Keratinocyte (primary cell): ENCODE data around the gene DST. TPM values are rescaled to one million over a fixed set of nuclear protein-coding genes. Genes with fewer than 3 reads are reported as not detected.
A peak's percentile ranks its signal among the peaks of the same experiment; 100 is the strongest.

Source experiments
- DNase-seq: peaks from one replicate; pipeline ENCODE4 v3.0.0-alpha.2; 2011; ENCODE audit warnings: low read depth, missing footprints, low spot score
- FAIRE-seq: peaks from 2 replicates; lab custom pipeline; 2011; peaks lifted over from hg19 to GRCh38; lab: Jason Lieb, UNC
- H2AFZ ChIP-seq: 2 replicates; pipeline ENCODE4 v1.6.0; 2012; ENCODE audit warnings: low read length, control low read depth, inconsistent platforms; ENCODE audit not compliant: control insufficient read depth
- H3K27ac ChIP-seq: 2 replicates; pipeline ENCODE4 v1.5.1; 2011; ENCODE audit warnings: low read length; ENCODE audit not compliant: control insufficient read depth, insufficient read depth
- H3K27me3 ChIP-seq: 3 replicates; pipeline ENCODE4 v1.6.0; 2011; ENCODE audit warnings: low read length; ENCODE audit not compliant: control insufficient read depth, insufficient read depth; ENCODE audit errors: extremely low read depth
- H3K36me3 ChIP-seq, 2 experiments: 2 replicates in 1 of 2; 3 replicates in 1 of 2; pipeline ENCODE4 v1.5.1; 2011; ENCODE audit warnings: low read length in 2 of 2, mild to moderate bottlenecking in 1 of 2; ENCODE audit not compliant: control insufficient read depth in 2 of 2, insufficient read depth in 2 of 2; ENCODE audit errors: extremely low read depth in 1 of 2
- H3K4me1 ChIP-seq: 3 replicates; pipeline ENCODE4 v1.5.1; 2011; ENCODE audit warnings: low read length; ENCODE audit not compliant: control insufficient read depth, insufficient read depth; ENCODE audit errors: extremely low read depth
- H3K4me2 ChIP-seq: 3 replicates; pipeline ENCODE4 v1.6.0; 2011; ENCODE audit warnings: low read depth, low read length; ENCODE audit not compliant: control insufficient read depth, insufficient read depth; ENCODE audit errors: extremely low read depth
- H3K4me3 ChIP-seq, 3 experiments: fragments of 200-600 bp in 1 of 3; sonication (generic) in 1 of 3; 2 replicates in 2 of 3; 3 replicates in 1 of 3; pipeline ENCODE4 v1.5.1; 2011 to 2016; ENCODE audit warnings: low read length in 3 of 3, mild to moderate bottlenecking in 3 of 3, control low read depth in 2 of 3, inconsistent platforms in 1 of 3, low read depth in 1 of 3, mixed read lengths in 1 of 3, mixed run types in 1 of 3, moderate library complexity in 1 of 3; ENCODE audit not compliant: control insufficient read depth in 2 of 3, insufficient read depth in 2 of 3; ENCODE audit errors: extremely low read depth in 1 of 3
- H3K79me2 ChIP-seq: 2 replicates; pipeline ENCODE4 v1.6.0; 2012; ENCODE audit warnings: low read length; ENCODE audit not compliant: control insufficient read depth, insufficient read depth
- H3K9ac ChIP-seq: 3 replicates; pipeline ENCODE4 v1.6.0; 2011; ENCODE audit warnings: low read length; ENCODE audit not compliant: control insufficient read depth, insufficient read depth; ENCODE audit errors: extremely low read depth
- H3K9me1 ChIP-seq: 3 replicates; pipeline ENCODE4 v1.6.0; 2011; ENCODE audit warnings: low read length; ENCODE audit not compliant: control insufficient read depth, insufficient read depth; ENCODE audit errors: extremely low read depth
- H3K9me3 ChIP-seq: 2 replicates; pipeline ENCODE4 v1.5.1; 2012; ENCODE audit warnings: low read depth, low read length; ENCODE audit not compliant: control insufficient read depth
- H4K20me1 ChIP-seq: 3 replicates; pipeline ENCODE4 v1.6.0; 2011; ENCODE audit warnings: low read length; ENCODE audit not compliant: control insufficient read depth, insufficient read depth; ENCODE audit errors: extremely low read depth
- CTCF ChIP-seq, 3 experiments: IDR thresholded peaks in 1 of 3; conservative IDR thresholded peaks in 1 of 3; optimal IDR thresholded peaks in 1 of 3; 2 replicates in 2 of 3; 3 replicates in 1 of 3; pipeline versions ENCODE3 to v1.5.1; 2011; ENCODE audit warnings: low read length in 3 of 3, mild to moderate bottlenecking in 3 of 3, moderate library complexity in 2 of 3, control low read depth in 1 of 3, inconsistent platforms in 1 of 3; ENCODE audit not compliant: insufficient read depth in 2 of 3; ENCODE audit errors: extremely low read depth in 1 of 3
- EZH2 ChIP-seq: IDR thresholded peaks from one replicate; pipeline ENCODE4 v1.6.1; 2012; ENCODE audit warnings: inconsistent platforms, mild to moderate bottlenecking, low read length, moderate library complexity
- dilution Hi-C: fragments of 300-500 bp; cut with MboI; formaldehyde crosslinking; loops from one replicate; pipeline ENCODE4 v1.7.0; 2020; ENCODE audit warnings: low sequenced_read_pairs; ENCODE audit not compliant: extremely low pct_ligation_motif_present
- polyA plus RNA-seq, 5 experiments: library from polyadenylated mRNA; depleted of rRNA in 3 of 5; stranded (reverse) in 3 of 5; stranded (forward) in 1 of 5; unstranded in 1 of 5; fragments of >200 nt; gene quantifications; 1 replicate in 1 of 5; 2 replicates in 3 of 5; 3 replicates in 1 of 5; pipeline versions ENCODE4 v1.2.1 to v1.2.3, GENCODE V29; 2011 to 2012; ENCODE audit warnings: missing spikeins in 2 of 5, low read depth in 1 of 5, low replicate concordance in 1 of 5

DST gene
- polyA plus RNA-seq, 1 donor (not counting 4 experiments of a cell fraction or from before 2014, with no cell fraction given): 455 TPM

DNA sequence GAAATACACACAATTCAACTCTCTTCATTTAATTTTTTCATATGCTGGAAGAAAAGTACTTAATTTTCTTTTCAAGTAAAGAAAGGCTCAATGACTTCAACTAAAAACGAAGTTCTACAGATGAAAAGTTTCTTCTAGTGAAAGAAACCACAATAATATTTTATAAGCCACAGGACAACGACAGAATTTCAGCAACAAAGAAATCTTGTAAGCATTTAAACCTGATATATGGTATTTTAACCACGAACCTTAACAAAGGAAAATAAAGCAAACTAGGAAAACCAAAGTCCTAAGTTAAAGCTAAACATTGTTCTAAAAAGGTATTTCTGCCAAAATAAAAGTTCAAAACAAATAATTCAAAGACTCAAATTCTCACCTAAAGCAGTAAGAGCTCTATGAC, 24.6 kb upstream of the DST start:
- no peak overlapping the region for H3K9ac ChIP-seq
- no peaks in the 10 kb centered on the region for H4K20me1 ChIP-seq
- H3K27me3 ChIP-seq: no peaks in the 10 kb centered on the region
- no peak for DNase-seq
- no peak overlapping the region for H3K4me3 ChIP-seq
- peaks cover 2% of the 10 kb centered on the region for H3K79me2 ChIP-seq
- H3K4me1 ChIP-seq: peaks cover 63% of the 10 kb centered on the region
- peak overlapping the region; percentile 52 for H3K27ac ChIP-seq
- no peaks in the 10 kb centered on the region for H3K9me3 ChIP-seq
- H3K4me2 ChIP-seq: peak overlapping the region; percentile 50
- no peaks in the 10 kb centered on the region for H3K9me1 ChIP-seq
- no peak for FAIRE-seq
- dilution Hi-C loops: no loop called here
- H3K36me3 ChIP-seq: no peaks in the 10 kb centered on the region
- TF ChIP-seq CTCF (optimal IDR thresholded peaks at IDR 0.05 in 1 of 3, IDR thresholded peaks at IDR 0.05 in 1 of 3, conservative IDR thresholded peaks at IDR 0.05 in 1 of 3; ENCODE audit: extremely low read depth in 1 of 3, insufficient read depth in 2 of 3, low read length in 3 of 3) (no peak), EZH2 (no peak)
- peak overlapping the region; percentile 1 for H2AFZ ChIP-seq

GRCh38 chr6:56664029-56664428, 21.3 kb upstream of the DST start:
- Histone ChIP-seq H3K4me1 (peaks cover 72% of the 10 kb centered on the region), H3K79me2 (no peaks in the 10 kb centered on the region), H3K9me3 (no peaks in the 10 kb centered on the region), H3K27me3 (no peaks in the 10 kb centered on the region), H3K4me3 (peak overlapping the region in 2 of 3 experiments; percentile 55 to 64), H3K27ac (peak overlapping the region; percentile 99), H3K4me2 (peak overlapping the region; percentile 92), H3K9me1 (no peaks in the 10 kb centered on the region), H3K9ac (peak overlapping the region; percentile 73), H2AFZ (peak overlapping the region; percentile 64), H4K20me1 (no peaks in the 10 kb centered on the region), H3K36me3 (no peaks in the 10 kb centered on the region)
- dilution Hi-C loops: no loop called here
- peak; percentile 99 for FAIRE-seq
- DNase-seq: no peak
- TF ChIP-seq CTCF (optimal IDR thresholded peaks at IDR 0.05 in 1 of 3, IDR thresholded peaks at IDR 0.05 in 1 of 3, conservative IDR thresholded peaks at IDR 0.05 in 1 of 3; ENCODE audit: extremely low read depth in 1 of 3, insufficient read depth in 2 of 3, low read length in 3 of 3) (no peak), EZH2 (no peak)
